ENCODE results near the gene MASP1.

DNA sequence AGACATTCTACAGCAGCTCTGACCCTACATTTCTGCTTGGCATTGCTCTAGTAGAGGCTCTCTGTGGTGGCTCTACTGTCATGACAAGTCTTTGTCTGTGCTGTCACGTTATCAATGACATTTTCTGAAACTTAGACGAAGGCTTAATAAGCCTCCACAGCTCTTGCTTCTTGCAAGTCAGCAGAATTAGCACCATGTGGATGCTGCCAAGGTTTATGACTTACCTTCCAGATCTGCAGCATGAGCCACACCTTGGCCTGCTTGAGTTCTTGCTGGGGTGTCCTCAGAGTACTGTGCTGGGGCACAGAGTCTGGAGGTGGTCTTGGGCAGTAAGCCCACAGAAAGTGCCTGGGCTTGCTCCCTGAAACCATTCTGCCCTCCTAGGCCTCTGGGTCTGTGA, 84.5 kb downstream of the MASP1 start:
- TF ChIP-seq, protein P1, sequence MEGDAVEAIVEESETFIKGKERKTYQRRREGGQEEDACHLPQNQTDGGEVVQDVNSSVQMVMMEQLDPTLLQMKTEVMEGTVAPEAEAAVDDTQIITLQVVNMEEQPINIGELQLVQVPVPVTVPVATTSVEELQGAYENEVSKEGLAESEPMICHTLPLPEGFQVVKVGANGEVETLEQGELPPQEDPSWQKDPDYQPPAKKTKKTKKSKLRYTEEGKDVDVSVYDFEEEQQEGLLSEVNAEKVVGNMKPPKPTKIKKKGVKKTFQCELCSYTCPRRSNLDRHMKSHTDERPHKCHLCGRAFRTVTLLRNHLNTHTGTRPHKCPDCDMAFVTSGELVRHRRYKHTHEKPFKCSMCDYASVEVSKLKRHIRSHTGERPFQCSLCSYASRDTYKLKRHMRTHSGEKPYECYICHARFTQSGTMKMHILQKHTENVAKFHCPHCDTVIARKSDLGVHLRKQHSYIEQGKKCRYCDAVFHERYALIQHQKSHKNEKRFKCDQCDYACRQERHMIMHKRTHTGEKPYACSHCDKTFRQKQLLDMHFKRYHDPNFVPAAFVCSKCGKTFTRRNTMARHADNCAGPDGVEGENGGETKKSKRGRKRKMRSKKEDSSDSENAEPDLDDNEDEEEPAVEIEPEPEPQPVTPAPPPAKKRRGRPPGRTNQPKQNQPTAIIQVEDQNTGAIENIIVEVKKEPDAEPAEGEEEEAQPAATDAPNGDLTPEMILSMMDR (IDR thresholded peaks at IDR 0.05): no peak
- no peak for TF ChIP-seq ZFX (IDR thresholded peaks at IDR 0.05; ENCODE audit: borderline replicate concordance)
